ENCODE results near the gene MNAT1. TPM values are rescaled to one million over a fixed set of nuclear protein-coding genes. Genes with fewer than 3 reads are reported as not detected.

The MNAT1 gene
- total RNA-seq, 1 experiment from 2014 or later: 44.6 TPM

DNA sequence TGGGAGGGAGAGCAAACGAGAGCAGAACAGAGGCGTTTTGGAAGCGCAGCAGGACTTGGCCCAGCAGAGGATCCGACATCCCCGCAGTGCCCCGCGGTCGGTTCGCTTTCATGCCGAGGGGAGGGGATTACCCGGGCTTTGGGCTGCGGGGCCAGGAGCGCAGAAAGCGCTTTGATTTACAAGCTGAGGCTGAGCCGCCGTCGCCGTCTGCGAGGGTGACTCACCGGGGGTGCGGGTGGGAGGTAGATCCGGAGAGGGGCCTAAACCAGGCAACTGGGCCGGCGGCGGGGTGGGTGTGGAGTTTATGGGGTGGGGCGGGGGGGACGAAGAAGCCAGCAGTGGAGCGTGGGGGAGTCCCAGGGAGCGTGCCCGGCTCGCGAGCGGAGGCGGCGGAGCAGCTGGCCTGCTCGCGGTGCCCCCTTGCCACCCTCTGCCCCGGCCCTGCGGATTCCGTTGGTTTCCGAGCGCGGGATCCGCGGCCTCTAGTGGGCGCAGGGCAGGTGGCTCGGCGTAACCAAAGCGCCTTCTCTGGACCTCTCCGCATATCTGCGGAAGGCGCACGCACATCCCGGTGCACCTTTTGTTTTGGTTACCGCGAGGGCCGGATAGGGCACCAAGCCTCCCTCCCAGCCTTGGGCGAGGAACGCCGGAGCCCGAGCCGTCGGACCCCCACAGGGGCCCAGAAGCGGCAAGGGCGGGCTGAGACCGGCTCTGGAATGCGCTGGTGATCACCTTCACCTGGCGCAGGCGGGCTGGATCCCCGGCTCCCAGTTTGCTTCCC, 13.0 kb upstream of the MNAT1 start:
- peak overlapping the region; percentile 36 for H3K27ac Mint-ChIP-seq (ENCODE audit: unreplicated experiment)
- intact Hi-C loops (cut with micrococcal nuclease; ENCODE audit: unreplicated experiment): loop anchor here (5.0 kb wide), 6 partner anchors 41 to 531 kb away; no protein-coding TSS in a partner anchor
- H3K4me1 Mint-ChIP-seq (ENCODE audit: low read depth, unreplicated experiment): peaks cover 11% of the 10 kb centered on the region
- peak overlapping the region; percentile 92 for H3K4me3 Mint-ChIP-seq (ENCODE audit: low read depth, unreplicated experiment)
- peak; percentile 76 for DNase-seq
- TF ChIP-seq, protein P1, sequence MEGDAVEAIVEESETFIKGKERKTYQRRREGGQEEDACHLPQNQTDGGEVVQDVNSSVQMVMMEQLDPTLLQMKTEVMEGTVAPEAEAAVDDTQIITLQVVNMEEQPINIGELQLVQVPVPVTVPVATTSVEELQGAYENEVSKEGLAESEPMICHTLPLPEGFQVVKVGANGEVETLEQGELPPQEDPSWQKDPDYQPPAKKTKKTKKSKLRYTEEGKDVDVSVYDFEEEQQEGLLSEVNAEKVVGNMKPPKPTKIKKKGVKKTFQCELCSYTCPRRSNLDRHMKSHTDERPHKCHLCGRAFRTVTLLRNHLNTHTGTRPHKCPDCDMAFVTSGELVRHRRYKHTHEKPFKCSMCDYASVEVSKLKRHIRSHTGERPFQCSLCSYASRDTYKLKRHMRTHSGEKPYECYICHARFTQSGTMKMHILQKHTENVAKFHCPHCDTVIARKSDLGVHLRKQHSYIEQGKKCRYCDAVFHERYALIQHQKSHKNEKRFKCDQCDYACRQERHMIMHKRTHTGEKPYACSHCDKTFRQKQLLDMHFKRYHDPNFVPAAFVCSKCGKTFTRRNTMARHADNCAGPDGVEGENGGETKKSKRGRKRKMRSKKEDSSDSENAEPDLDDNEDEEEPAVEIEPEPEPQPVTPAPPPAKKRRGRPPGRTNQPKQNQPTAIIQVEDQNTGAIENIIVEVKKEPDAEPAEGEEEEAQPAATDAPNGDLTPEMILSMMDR (IDR thresholded peaks at IDR 0.05; ENCODE audit: unreplicated experiment): no peak
- H3K36me3 Mint-ChIP-seq (ENCODE audit: insufficient read depth, unreplicated experiment): peaks cover 40% of the 10 kb centered on the region
- BruUV-seq (replicated peaks): no TSS peak
- no peaks in the 10 kb centered on the region for H3K9me3 Mint-ChIP-seq (ENCODE audit: low read depth, unreplicated experiment)
- CTCF ChIA-PET: interaction anchor here (0.6 to 1.4 kb wide), 5 partner anchors 41 to 259 kb away, joined by 3 to 4 read pairs (median 3); partner anchors contain the start of genes SLC38A6 and TRMT5
- no peaks in the 10 kb centered on the region for H3K27me3 Mint-ChIP-seq (ENCODE audit: unreplicated experiment)

DNA sequence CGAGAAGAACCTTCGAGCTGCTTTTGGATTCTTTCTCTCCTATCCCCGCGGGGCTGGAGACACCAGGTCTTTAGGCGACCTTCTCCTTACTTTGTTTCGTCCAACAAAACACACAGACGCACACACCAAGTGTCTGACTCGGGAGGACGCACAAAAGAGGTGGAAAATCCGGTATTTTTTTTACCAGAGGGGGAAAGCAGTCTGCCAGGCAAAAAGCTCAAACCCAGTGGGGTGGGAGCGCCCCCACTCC, 12.5 kb upstream of the MNAT1 start:
- intact Hi-C loops (cut with micrococcal nuclease; ENCODE audit: unreplicated experiment): loop anchor here (5.0 kb wide), 6 partner anchors 40 to 530 kb away; no protein-coding TSS in a partner anchor
- CTCF ChIA-PET: interaction anchor here (1.0 to 1.4 kb wide), 2 partner anchors 93 to 259 kb away, joined by 3 read pairs; partner anchors contain the start of genes SLC38A6 and TRMT5
- no TSS peak for BruUV-seq (replicated peaks)

DNA sequence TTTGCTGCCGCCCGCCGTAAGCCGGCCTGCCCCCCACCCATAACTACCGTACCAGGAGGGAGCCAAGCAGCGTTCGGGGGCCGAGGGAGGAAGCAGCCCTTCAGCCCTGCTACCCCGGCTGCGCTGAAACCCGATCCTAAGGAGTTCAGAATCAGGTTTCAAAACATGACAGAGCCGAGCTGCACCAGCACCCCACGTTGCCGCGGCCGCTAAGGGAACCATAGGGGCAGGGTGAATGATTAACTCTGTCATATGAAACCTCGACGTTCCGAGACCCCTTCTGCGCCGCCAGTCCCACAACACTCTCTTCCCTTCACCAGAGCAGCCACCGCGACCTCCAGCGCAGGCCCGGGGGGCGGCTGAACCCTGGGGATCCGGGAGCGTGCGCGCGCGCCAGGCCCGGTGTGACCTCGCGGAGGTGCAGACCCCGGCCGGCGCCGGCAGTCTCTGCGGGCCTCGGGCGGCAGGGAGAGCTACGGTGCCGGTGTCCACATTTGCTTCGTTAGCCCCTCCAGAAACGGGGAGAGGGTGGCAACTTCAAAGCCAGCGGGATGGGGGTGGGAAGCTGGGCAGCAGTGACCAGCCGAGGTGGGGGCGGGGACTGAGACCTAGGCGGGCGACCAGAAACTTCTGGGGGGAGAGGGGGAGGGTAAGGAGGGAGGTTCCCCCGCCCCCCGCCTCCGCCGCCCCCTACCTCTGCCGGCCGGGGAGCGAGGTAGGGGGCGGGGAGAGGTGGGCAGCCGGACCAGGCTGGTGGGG, 12.0 kb upstream of the MNAT1 start:
- H3K27me3 Mint-ChIP-seq (ENCODE audit: unreplicated experiment): no peaks in the 10 kb centered on the region
- peaks cover 11% of the 10 kb centered on the region for H3K4me1 Mint-ChIP-seq (ENCODE audit: low read depth, unreplicated experiment)
- intact Hi-C loops (cut with micrococcal nuclease; ENCODE audit: unreplicated experiment): loop anchor here (5.0 kb wide), 6 partner anchors 40 to 530 kb away; no protein-coding TSS in a partner anchor
- H3K9me3 Mint-ChIP-seq (ENCODE audit: low read depth, unreplicated experiment): no peaks in the 10 kb centered on the region
- CTCF ChIA-PET: interaction anchor here (0.6 to 1.4 kb wide), 3 partner anchors 93 to 680 kb away, joined by 3 read pairs; partner anchors contain the start of genes SLC38A6 and TRMT5
- no peak overlapping the region for H3K27ac Mint-ChIP-seq (ENCODE audit: unreplicated experiment)
- BruUV-seq (replicated peaks): no TSS peak
- H3K36me3 Mint-ChIP-seq (ENCODE audit: insufficient read depth, unreplicated experiment): peaks cover 40% of the 10 kb centered on the region
- DNase-seq: peak; percentile 71
- H3K4me3 Mint-ChIP-seq (ENCODE audit: low read depth, unreplicated experiment): peak overlapping the region; percentile 92
- TF ChIP-seq, protein P1 (IDR thresholded peaks at IDR 0.05; ENCODE audit: unreplicated experiment): no peak

More for the DNA sequence above, 12.5 kb upstream of the MNAT1 start:
- H3K4me3 Mint-ChIP-seq (ENCODE audit: low read depth, unreplicated experiment): peak overlapping the region; percentile 92
- no peak for DNase-seq
- peaks cover 40% of the 10 kb centered on the region for H3K36me3 Mint-ChIP-seq (ENCODE audit: insufficient read depth, unreplicated experiment)
- H3K4me1 Mint-ChIP-seq (ENCODE audit: low read depth, unreplicated experiment): peaks cover 11% of the 10 kb centered on the region
- H3K9me3 Mint-ChIP-seq (ENCODE audit: low read depth, unreplicated experiment): no peaks in the 10 kb centered on the region
- TF ChIP-seq, protein P1 (IDR thresholded peaks at IDR 0.05; ENCODE audit: unreplicated experiment): no peak
- H3K27ac Mint-ChIP-seq (ENCODE audit: unreplicated experiment): no peak overlapping the region
- no peaks in the 10 kb centered on the region for H3K27me3 Mint-ChIP-seq (ENCODE audit: unreplicated experiment)

DNA sequence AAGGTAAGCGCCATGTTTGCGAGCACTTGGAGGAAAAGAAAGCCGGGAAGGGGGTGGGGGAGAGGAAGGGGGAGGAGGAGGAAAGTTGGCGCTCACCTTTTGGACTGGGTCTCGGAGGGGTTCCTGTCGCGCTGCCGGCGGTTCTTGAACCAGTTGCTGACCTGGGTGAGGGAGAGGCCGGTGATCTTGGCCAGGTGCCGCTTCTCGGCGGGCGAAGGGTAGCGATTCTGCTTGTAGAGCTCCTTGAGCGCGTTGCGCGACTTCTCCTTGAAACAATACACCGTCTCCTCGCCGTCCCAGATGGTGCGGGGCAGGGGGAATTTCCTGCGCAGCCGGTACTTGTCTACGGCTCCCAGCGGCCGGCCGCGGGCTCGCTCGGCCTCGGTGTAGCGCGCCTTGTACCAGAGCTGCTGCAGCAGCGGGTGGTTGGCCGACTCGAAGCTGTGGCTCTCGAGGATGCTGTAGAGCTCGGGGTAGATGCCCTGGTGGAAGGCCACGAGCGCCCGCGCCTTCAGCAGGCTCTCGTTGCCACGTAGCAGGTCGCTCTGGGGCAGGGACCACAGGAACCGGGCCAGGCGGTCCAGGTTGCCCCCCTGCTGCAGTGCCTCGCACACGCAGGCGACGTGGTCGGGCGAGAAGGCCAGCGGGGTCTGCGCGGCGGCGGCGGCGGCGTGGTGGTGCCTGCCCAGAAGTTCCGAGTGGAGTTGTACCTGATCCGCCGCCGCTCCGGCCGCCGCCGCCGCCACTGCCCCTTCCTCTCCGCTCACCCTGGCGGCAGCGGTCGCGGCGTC, 11.2 kb upstream of the MNAT1 start:
- peak; percentile 52 for DNase-seq
- CTCF ChIA-PET: interaction anchor here (0.5 to 1.4 kb wide), 4 partner anchors 11 to 559 kb away, joined by 3 to 5 read pairs (median 4); no protein-coding TSS in a partner anchor
- BruUV-seq (replicated peaks): TSS peak; percentile 6
- peak overlapping the region; percentile 87 for H3K27ac Mint-ChIP-seq (ENCODE audit: unreplicated experiment)
- no peaks in the 10 kb centered on the region for H3K9me3 Mint-ChIP-seq (ENCODE audit: low read depth, unreplicated experiment)
- H3K36me3 Mint-ChIP-seq (ENCODE audit: insufficient read depth, unreplicated experiment): peaks cover 38% of the 10 kb centered on the region
- peak overlapping the region; percentile 92 for H3K4me3 Mint-ChIP-seq (ENCODE audit: low read depth, unreplicated experiment)
- TF ChIP-seq, protein P1 (IDR thresholded peaks at IDR 0.05; ENCODE audit: unreplicated experiment): no peak
- H3K27me3 Mint-ChIP-seq (ENCODE audit: unreplicated experiment): no peaks in the 10 kb centered on the region
- peaks cover 11% of the 10 kb centered on the region for H3K4me1 Mint-ChIP-seq (ENCODE audit: low read depth, unreplicated experiment)
- intact Hi-C loops (cut with micrococcal nuclease; ENCODE audit: unreplicated experiment): loop anchor here (5.0 kb wide), 6 partner anchors 39 to 529 kb away; no protein-coding TSS in a partner anchor
